Activated naive CD4-positive, alpha-beta T cell treated with anti-CD3 and anti-CD28 coated beads, Interleukin-2, amount 10 ng/mL, durations not matched to agents 7 days and 5 days (primary cell): ENCODE results near the gene SH2D4B.

Source experiments
- CTCF ChIA-PET: fragments of 350-600 bp; sonication (Branson Sonifier 250); formaldehyde crosslinking; loops from one replicate; lab custom pipeline; 2021; ENCODE audit warnings: antibody characterized with exemption; lab: Charles Lee
- DNase-seq: peaks from one replicate; pipeline ENCODE4 v3.0.0-alpha.2; 2020
- H3K27ac Mint-ChIP-seq: one replicate; pipeline ENCODE4 v1.8.0; 2021; ENCODE audit warnings: mild to moderate bottlenecking, moderate library complexity, mixed read lengths
- H3K27me3 Mint-ChIP-seq: one replicate; pipeline ENCODE4 v1.8.0; 2021; ENCODE audit warnings: mild to moderate bottlenecking, mixed read lengths
- H3K36me3 Mint-ChIP-seq: one replicate; pipeline ENCODE4 v1.8.0; 2021; ENCODE audit warnings: mixed read lengths
- H3K4me1 Mint-ChIP-seq: one replicate; pipeline ENCODE4 v1.8.0; 2021; ENCODE audit warnings: mixed read lengths
- H3K4me3 Mint-ChIP-seq: one replicate; pipeline ENCODE4 v1.8.0; 2021; ENCODE audit warnings: mild to moderate bottlenecking, moderate library complexity, mixed read lengths
- H3K9me3 Mint-ChIP-seq: one replicate; pipeline ENCODE4 v1.8.0; 2021; ENCODE audit warnings: mixed read lengths

SH2D4B gene

GRCh38 chr10:80588546-80588945 is 50.8 kb downstream of the SH2D4B start:
- peaks cover 6% of the 10 kb centered on the region for H3K27me3 Mint-ChIP-seq
- DNase-seq = no peak
- H3K4me1 Mint-ChIP-seq = no peaks in the 10 kb centered on the region
- CTCF ChIA-PET = interaction anchor here (0.8 to 1.5 kb wide), 2 partner anchors 8 to 11 kb away, joined by 4 to 5 read pairs; no protein-coding TSS in a partner anchor
- no peaks in the 10 kb centered on the region for H3K9me3 Mint-ChIP-seq
- H3K27ac Mint-ChIP-seq = no peak overlapping the region
- no peak overlapping the region for H3K4me3 Mint-ChIP-seq
- no peaks in the 10 kb centered on the region for H3K36me3 Mint-ChIP-seq

- H3K4me3 Mint-ChIP-seq = no peak overlapping the region
- CTCF ChIA-PET = no interaction called here
- H3K36me3 Mint-ChIP-seq = no peaks in the 10 kb centered on the region
- no peak for DNase-seq
- H3K4me1 Mint-ChIP-seq = no peaks in the 10 kb centered on the region
- peaks cover 5% of the 10 kb centered on the region for H3K27me3 Mint-ChIP-seq
- H3K9me3 Mint-ChIP-seq = no peaks in the 10 kb centered on the region
- no peak overlapping the region for H3K27ac Mint-ChIP-seq
Measured at GRCh38 chr10:80589726-80590373, 52.1 kb downstream of the SH2D4B start.

GRCh38 chr10:80590585-80591125 is 53.0 kb downstream of the SH2D4B start:
- Mint-ChIP-seq H3K27ac (no peak overlapping the region), H3K36me3 (no peaks in the 10 kb centered on the region), H3K27me3 (no peaks in the 10 kb centered on the region), H3K4me3 (no peak overlapping the region), H3K4me1 (no peaks in the 10 kb centered on the region), H3K9me3 (no peaks in the 10 kb centered on the region)
- CTCF ChIA-PET = no interaction called here
- no peak for DNase-seq

GRCh38 chr10:80596391-80597257 is 58.9 kb downstream of the SH2D4B start:
- Mint-ChIP-seq H3K36me3 (no peaks in the 10 kb centered on the region), H3K27ac (no peak overlapping the region), H3K4me1 (no peaks in the 10 kb centered on the region), H3K27me3 (peaks cover 4% of the 10 kb centered on the region), H3K9me3 (no peaks in the 10 kb centered on the region), H3K4me3 (no peak overlapping the region)
- CTCF ChIA-PET = interaction anchor here (0.6 to 1.7 kb wide), 15 partner anchors 9 to 223 kb away, joined by 3 to 5 read pairs (median 3); no protein-coding TSS in a partner anchor
- peak; percentile 50 for DNase-seq

- CTCF ChIA-PET = interaction anchor here (1.0 to 2.2 kb wide), 8 partner anchors 9 to 154 kb away, joined by 3 to 15 read pairs (median 4); no protein-coding TSS in a partner anchor
Measured at GRCh38 chr10:80598084-80598798, 60.5 kb downstream of the SH2D4B start.

GRCh38 chr10:80598951-80599350 is 61.2 kb downstream of the SH2D4B start:
- CTCF ChIA-PET = interaction anchor here (0.5 to 2.2 kb wide), 11 partner anchors 10 to 217 kb away, joined by 3 to 15 read pairs (median 3); no protein-coding TSS in a partner anchor
- Mint-ChIP-seq H3K9me3 (no peaks in the 10 kb centered on the region), H3K27ac (no peak overlapping the region), H3K4me3 (no peak overlapping the region), H3K27me3 (peaks cover 4% of the 10 kb centered on the region), H3K36me3 (no peaks in the 10 kb centered on the region), H3K4me1 (no peaks in the 10 kb centered on the region)
- DNase-seq = no peak

More at GRCh38 chr10:80598084-80598798, 60.5 kb downstream of the SH2D4B start:
- Mint-ChIP-seq H3K27ac (no peak overlapping the region), H3K4me3 (no peak overlapping the region), H3K4me1 (no peaks in the 10 kb centered on the region), H3K27me3 (peaks cover 4% of the 10 kb centered on the region), H3K36me3 (no peaks in the 10 kb centered on the region), H3K9me3 (no peaks in the 10 kb centered on the region)
- DNase-seq = no peak

GRCh38 chr10:80599424-80599847 is 61.7 kb downstream of the SH2D4B start:
- CTCF ChIA-PET = interaction anchor here (0.5 to 2.2 kb wide), 10 partner anchors 11 to 217 kb away, joined by 3 to 15 read pairs (median 4); no protein-coding TSS in a partner anchor
- Mint-ChIP-seq H3K4me1 (no peaks in the 10 kb centered on the region), H3K4me3 (no peak overlapping the region), H3K9me3 (no peaks in the 10 kb centered on the region), H3K27me3 (peaks cover 7% of the 10 kb centered on the region), H3K27ac (no peak overlapping the region), H3K36me3 (no peaks in the 10 kb centered on the region)
- DNase-seq = peak; percentile 59

- H3K36me3 Mint-ChIP-seq = no peaks in the 10 kb centered on the region
- no peak overlapping the region for H3K27ac Mint-ChIP-seq
Measured at GRCh38 chr10:80600256-80600655, 62.6 kb downstream of the SH2D4B start.

GRCh38 chr10:80602881-80603280 is 65.2 kb downstream of the SH2D4B start:
- Mint-ChIP-seq H3K4me1 (no peaks in the 10 kb centered on the region), H3K36me3 (no peaks in the 10 kb centered on the region), H3K27me3 (peaks cover 10% of the 10 kb centered on the region), H3K27ac (no peak overlapping the region), H3K4me3 (no peak overlapping the region), H3K9me3 (no peaks in the 10 kb centered on the region)
- no peak for DNase-seq
- CTCF ChIA-PET = no interaction called here

More at GRCh38 chr10:80600256-80600655, 62.6 kb downstream of the SH2D4B start:
- Mint-ChIP-seq H3K4me3 (no peak overlapping the region), H3K27me3 (peaks cover 10% of the 10 kb centered on the region), H3K9me3 (no peaks in the 10 kb centered on the region), H3K4me1 (no peaks in the 10 kb centered on the region)
- CTCF ChIA-PET = interaction anchor here (0.7 to 2.1 kb wide), 8 partner anchors 11 to 221 kb away, joined by 3 to 10 read pairs (median 3); no protein-coding TSS in a partner anchor
- no peak for DNase-seq

- no peak for DNase-seq
- CTCF ChIA-PET = no interaction called here
- H3K36me3 Mint-ChIP-seq = no peaks in the 10 kb centered on the region
Measured at GRCh38 chr10:80603516-80603915, 65.8 kb downstream of the SH2D4B start.

GRCh38 chr10:80608706-80609105 is 71.0 kb downstream of the SH2D4B start:
- Mint-ChIP-seq H3K27ac (no peak overlapping the region), H3K36me3 (no peaks in the 10 kb centered on the region), H3K9me3 (peaks cover 1% of the 10 kb centered on the region), H3K4me1 (no peaks in the 10 kb centered on the region), H3K4me3 (no peak overlapping the region), H3K27me3 (peaks cover 19% of the 10 kb centered on the region)
- no peak for DNase-seq
- CTCF ChIA-PET = interaction anchor here (1.3 kb wide), 1 partner anchor 13 kb away, joined by 3 read pairs; no protein-coding TSS in a partner anchor

More at GRCh38 chr10:80603516-80603915, 65.8 kb downstream of the SH2D4B start:
- no peak overlapping the region for H3K4me3 Mint-ChIP-seq
- no peaks in the 10 kb centered on the region for H3K4me1 Mint-ChIP-seq
- H3K27ac Mint-ChIP-seq = no peak overlapping the region
- peaks cover 12% of the 10 kb centered on the region for H3K27me3 Mint-ChIP-seq
- H3K9me3 Mint-ChIP-seq = no peaks in the 10 kb centered on the region

GRCh38 chr10:80609331-80609730 is 71.6 kb downstream of the SH2D4B start:
- DNase-seq = no peak
- H3K27me3 Mint-ChIP-seq = peaks cover 17% of the 10 kb centered on the region
- H3K36me3 Mint-ChIP-seq = no peaks in the 10 kb centered on the region
- H3K9me3 Mint-ChIP-seq = peaks cover 3% of the 10 kb centered on the region
- CTCF ChIA-PET = interaction anchor here (1.2 to 2.8 kb wide), 3 partner anchors 10 to 90 kb away, joined by 3 to 10 read pairs (median 3); no protein-coding TSS in a partner anchor
- no peaks in the 10 kb centered on the region for H3K4me1 Mint-ChIP-seq
- no peak overlapping the region for H3K27ac Mint-ChIP-seq
- H3K4me3 Mint-ChIP-seq = no peak overlapping the region

- Mint-ChIP-seq H3K36me3 (no peaks in the 10 kb centered on the region), H3K4me3 (no peak overlapping the region), H3K27ac (no peak overlapping the region), H3K9me3 (peaks cover 3% of the 10 kb centered on the region), H3K4me1 (no peaks in the 10 kb centered on the region), H3K27me3 (peaks cover 16% of the 10 kb centered on the region)
- no peak for DNase-seq
- CTCF ChIA-PET = interaction anchor here (0.6 to 2.8 kb wide), 2 partner anchors 12 to 15 kb away, joined by 3 to 10 read pairs; no protein-coding TSS in a partner anchor
Measured at GRCh38 chr10:80611481-80612185, 73.9 kb downstream of the SH2D4B start.
